DND-41 (cell line): ENCODE measurements around the gene ARTN.

Experiments
- EZH2 ChIP-seq: IDR thresholded peaks from 3 replicates; pipeline ENCODE4 v1.6.1; 2012; ENCODE audit warnings: borderline replicate concordance, low read depth, mild to moderate bottlenecking, moderate library complexity, low read length, inconsistent platforms; ENCODE audit not compliant: severe bottlenecking
- TF ChIP-seq, protein P1 (sequence below): IDR thresholded peaks from 2 replicates; pipeline ENCODE4 v1.5.1; 2012; ENCODE audit warnings: borderline replicate concordance, low read length, moderate library complexity, mild to moderate bottlenecking; ENCODE audit not compliant: poor library complexity, severe bottlenecking; ENCODE audit errors: extremely low read depth

DNA sequence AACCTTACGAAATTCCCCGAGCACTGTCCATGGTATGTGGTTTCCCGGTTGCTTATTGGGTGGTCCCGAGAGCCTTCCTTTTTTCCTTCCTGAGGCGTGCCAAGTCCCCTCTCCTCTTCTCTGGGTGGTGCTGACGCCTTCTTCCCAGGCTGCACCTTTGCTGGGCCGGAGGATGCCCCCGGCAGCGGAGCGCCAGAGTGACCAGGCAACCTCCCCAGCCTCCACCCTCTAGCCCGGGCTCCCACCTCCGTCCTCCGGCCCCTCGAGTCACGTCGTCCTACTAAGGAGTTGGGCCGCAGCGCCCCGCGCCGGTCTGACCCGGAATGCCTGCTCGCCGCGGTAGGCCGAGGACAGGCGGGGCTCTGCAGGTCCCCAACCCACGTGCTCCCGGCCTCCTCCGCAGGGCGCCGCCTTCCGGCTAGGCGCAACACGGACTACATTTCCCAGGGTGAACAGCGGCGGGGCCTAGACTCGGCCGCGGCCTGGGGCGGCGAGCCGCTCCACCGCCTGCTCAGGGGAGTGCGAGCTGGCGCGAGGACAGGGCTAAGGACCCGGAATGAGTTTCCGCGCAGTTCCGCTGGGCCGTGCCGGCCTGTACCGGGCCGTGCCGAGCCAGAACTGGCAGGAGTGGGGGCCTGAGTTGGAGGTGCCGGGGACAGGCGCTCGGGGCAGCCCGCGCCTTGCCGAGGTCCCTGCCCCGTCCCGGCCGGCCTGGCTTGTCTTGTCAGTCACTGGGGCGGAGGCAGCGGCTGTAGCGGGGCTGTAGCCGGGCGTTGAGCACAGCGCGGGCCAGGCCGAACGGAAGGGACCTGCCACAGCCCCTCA, 12.8 kb downstream of the ARTN start, which contains the start of gene IPO13:
- TF ChIP-seq, protein P1, sequence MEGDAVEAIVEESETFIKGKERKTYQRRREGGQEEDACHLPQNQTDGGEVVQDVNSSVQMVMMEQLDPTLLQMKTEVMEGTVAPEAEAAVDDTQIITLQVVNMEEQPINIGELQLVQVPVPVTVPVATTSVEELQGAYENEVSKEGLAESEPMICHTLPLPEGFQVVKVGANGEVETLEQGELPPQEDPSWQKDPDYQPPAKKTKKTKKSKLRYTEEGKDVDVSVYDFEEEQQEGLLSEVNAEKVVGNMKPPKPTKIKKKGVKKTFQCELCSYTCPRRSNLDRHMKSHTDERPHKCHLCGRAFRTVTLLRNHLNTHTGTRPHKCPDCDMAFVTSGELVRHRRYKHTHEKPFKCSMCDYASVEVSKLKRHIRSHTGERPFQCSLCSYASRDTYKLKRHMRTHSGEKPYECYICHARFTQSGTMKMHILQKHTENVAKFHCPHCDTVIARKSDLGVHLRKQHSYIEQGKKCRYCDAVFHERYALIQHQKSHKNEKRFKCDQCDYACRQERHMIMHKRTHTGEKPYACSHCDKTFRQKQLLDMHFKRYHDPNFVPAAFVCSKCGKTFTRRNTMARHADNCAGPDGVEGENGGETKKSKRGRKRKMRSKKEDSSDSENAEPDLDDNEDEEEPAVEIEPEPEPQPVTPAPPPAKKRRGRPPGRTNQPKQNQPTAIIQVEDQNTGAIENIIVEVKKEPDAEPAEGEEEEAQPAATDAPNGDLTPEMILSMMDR = peak; percentile 87
- TF ChIP-seq EZH2 = no peak
